MM.1S (cell line): ENCODE measurements around the gene CARD11.

Source experiments
- DNase-seq: peaks from one replicate; pipeline ENCODE4 v3.0.0-alpha.2; 2015
- H2AFZ ChIP-seq: fragments of 300-600 bp; sonication (generic); 2 replicates; pipeline ENCODE4 v1.6.0; 2016; ENCODE audit warnings: antibody characterized with exemption, low read length
- H3F3A ChIP-seq: fragments of 300-600 bp; sonication (generic); 2 replicates; pipeline ENCODE4 v1.6.1; 2016; ENCODE audit warnings: mild to moderate bottlenecking, antibody characterized with exemption, low read length, moderate library complexity, mixed read lengths; ENCODE audit not compliant: insufficient read depth
- H3K27ac ChIP-seq: fragments of 300-600 bp; sonication (generic); 2 replicates; pipeline ENCODE4 v1.5.1; 2016; ENCODE audit warnings: mild to moderate bottlenecking, low read length
- H3K27me3 ChIP-seq: fragments of 300-600 bp; sonication (generic); replicated peaks from 2 replicates; pipeline ENCODE4 v1.6.0; 2016; ENCODE audit warnings: low read length; ENCODE audit not compliant: insufficient read depth
- H3K36me3 ChIP-seq: fragments of 300-600 bp; sonication (generic); replicated peaks from 2 replicates; pipeline ENCODE4 v1.6.1; 2016; ENCODE audit warnings: mild to moderate bottlenecking, low read length, mixed read lengths; ENCODE audit not compliant: insufficient read depth
- H3K4me1 ChIP-seq: fragments of 300-600 bp; sonication (generic); 2 replicates; pipeline ENCODE4 v1.6.1; 2016; ENCODE audit warnings: low read length, mixed read lengths
- H3K4me2 ChIP-seq: fragments of 300-600 bp; sonication (generic); 2 replicates; pipeline ENCODE4 v1.6.0; 2016; ENCODE audit warnings: low read depth, low read length
- H3K4me3 ChIP-seq: fragments of 300-600 bp; sonication (generic); 2 replicates; pipeline ENCODE4 v1.5.1; 2016; ENCODE audit warnings: low read length, mixed read lengths
- H3K79me2 ChIP-seq: fragments of 300-600 bp; sonication (generic); 2 replicates; pipeline ENCODE4 v1.6.1; 2016; ENCODE audit warnings: mixed run types, low read length, mixed read lengths
- H3K9ac ChIP-seq: fragments of 300-600 bp; sonication (generic); 2 replicates; pipeline ENCODE4 v1.6.1; 2016; ENCODE audit warnings: low read length, mixed read lengths
- H3K9me2 ChIP-seq: fragments of 300-600 bp; sonication (generic); replicated peaks from 2 replicates; pipeline ENCODE4 v1.6.1; 2016; ENCODE audit warnings: mild to moderate bottlenecking, low read length, mixed read lengths; ENCODE audit not compliant: insufficient read depth
- H3K9me3 ChIP-seq: fragments of 300-600 bp; sonication (generic); replicated peaks from 2 replicates; pipeline ENCODE4 v1.6.1; 2016; ENCODE audit warnings: mild to moderate bottlenecking, low read length, mixed read lengths; ENCODE audit not compliant: insufficient read depth
- H4K20me1 ChIP-seq: fragments of 300-600 bp; sonication (generic); 2 replicates; pipeline ENCODE4 v1.6.1; 2016; ENCODE audit warnings: mild to moderate bottlenecking, low read length, moderate library complexity, mixed read lengths; ENCODE audit not compliant: insufficient read depth
- EZH2 ChIP-seq: fragments of 300-600 bp; sonication (generic); optimal IDR thresholded peaks from 2 replicates; pipeline ENCODE3; 2017; ENCODE audit warnings: low read depth, mild to moderate bottlenecking, antibody characterized with exemption, low read length, mixed read lengths
- EZH2phosphoT487 ChIP-seq: fragments of 300-600 bp; sonication (generic); IDR thresholded peaks from 2 replicates; pipeline ENCODE4 v1.6.1; 2018; ENCODE audit warnings: antibody characterized with exemption, low read length
- TF ChIP-seq, protein P1 (sequence below): fragments of 300-600 bp; sonication (generic); IDR thresholded peaks from 2 replicates; pipeline ENCODE4 v1.5.1; 2016; ENCODE audit warnings: antibody characterized with exemption, low read length, mixed read lengths

The CARD11 gene

DNA sequence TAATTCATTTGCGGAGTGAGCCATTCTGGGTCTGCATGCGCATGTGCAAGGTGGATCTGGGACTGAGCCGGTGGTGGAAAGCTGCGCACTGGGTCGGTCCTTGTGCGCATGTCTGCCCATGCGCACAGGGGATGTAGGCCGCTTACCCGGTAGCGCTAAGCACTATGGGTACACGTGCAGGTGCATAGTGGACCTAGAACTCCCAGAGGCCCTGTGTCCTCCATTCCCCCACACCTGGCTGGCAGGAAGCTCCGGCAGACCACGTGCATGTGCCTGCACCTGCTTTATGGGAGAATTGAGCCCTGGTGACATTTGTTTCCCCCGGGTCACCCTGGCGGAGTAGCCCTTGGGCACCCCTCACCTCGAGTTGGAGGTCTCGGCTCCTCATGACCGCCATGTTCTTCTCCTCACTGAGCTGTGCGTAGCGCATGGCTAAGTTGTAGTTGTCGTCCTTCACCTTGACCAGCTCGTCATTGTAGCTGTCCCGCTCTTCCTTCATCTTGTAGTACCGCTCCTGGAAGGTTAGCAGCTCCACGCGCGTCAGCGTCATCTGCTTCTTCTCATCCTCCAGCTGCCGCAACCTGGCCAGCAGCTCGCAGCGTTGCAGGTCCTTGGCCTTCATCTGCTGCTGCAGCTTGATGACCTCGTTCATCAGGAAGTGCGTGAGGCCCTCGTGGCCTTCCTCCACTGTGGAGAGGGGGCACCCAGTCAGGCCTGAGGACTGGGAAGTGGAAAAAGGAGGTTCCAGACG is 99.6 kb downstream of the CARD11 start:
- H3K36me3 ChIP-seq: peaks cover 3% of the 10 kb centered on the region; the same call in 1 of the 2 replicates
- no peaks in the 10 kb centered on the region for H4K20me1 ChIP-seq
- H3K9ac ChIP-seq: no peak overlapping the region
- H3K9me2 ChIP-seq: no peaks in the 10 kb centered on the region
- H3K4me1 ChIP-seq: no peaks in the 10 kb centered on the region
- no peaks in the 10 kb centered on the region for H3K27me3 ChIP-seq
- TF ChIP-seq, protein P1, sequence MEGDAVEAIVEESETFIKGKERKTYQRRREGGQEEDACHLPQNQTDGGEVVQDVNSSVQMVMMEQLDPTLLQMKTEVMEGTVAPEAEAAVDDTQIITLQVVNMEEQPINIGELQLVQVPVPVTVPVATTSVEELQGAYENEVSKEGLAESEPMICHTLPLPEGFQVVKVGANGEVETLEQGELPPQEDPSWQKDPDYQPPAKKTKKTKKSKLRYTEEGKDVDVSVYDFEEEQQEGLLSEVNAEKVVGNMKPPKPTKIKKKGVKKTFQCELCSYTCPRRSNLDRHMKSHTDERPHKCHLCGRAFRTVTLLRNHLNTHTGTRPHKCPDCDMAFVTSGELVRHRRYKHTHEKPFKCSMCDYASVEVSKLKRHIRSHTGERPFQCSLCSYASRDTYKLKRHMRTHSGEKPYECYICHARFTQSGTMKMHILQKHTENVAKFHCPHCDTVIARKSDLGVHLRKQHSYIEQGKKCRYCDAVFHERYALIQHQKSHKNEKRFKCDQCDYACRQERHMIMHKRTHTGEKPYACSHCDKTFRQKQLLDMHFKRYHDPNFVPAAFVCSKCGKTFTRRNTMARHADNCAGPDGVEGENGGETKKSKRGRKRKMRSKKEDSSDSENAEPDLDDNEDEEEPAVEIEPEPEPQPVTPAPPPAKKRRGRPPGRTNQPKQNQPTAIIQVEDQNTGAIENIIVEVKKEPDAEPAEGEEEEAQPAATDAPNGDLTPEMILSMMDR: no peak
- TF ChIP-seq EZH2: no peak
- TF ChIP-seq EZH2phosphoT487: no peak
- no peaks in the 10 kb centered on the region for H3K79me2 ChIP-seq
- DNase-seq: no peak
- H3K27ac ChIP-seq: no peak overlapping the region
- no peak overlapping the region for H2AFZ ChIP-seq
- H3K9me3 ChIP-seq: no peaks in the 10 kb centered on the region
- no peaks in the 10 kb centered on the region for H3F3A ChIP-seq
- H3K4me2 ChIP-seq: no peak overlapping the region
- H3K4me3 ChIP-seq: no peak overlapping the region

- Histone ChIP-seq H3K4me1 (no peaks in the 10 kb centered on the region), H3K36me3 (peaks cover 3% of the 10 kb centered on the region; the same call in 1 of the 2 replicates), H3K27ac (no peak overlapping the region), H3K79me2 (no peaks in the 10 kb centered on the region), H3K27me3 (no peaks in the 10 kb centered on the region), H3K4me3 (no peak overlapping the region), H3K9ac (no peak overlapping the region), H3K4me2 (no peak overlapping the region), H3K9me2 (no peaks in the 10 kb centered on the region), H2AFZ (no peak overlapping the region), H3K9me3 (no peaks in the 10 kb centered on the region), H3F3A (no peaks in the 10 kb centered on the region), H4K20me1 (no peaks in the 10 kb centered on the region)
- TF ChIP-seq, protein P1: no peak
- TF ChIP-seq EZH2phosphoT487 (no peak), EZH2 (no peak)
- no peak for DNase-seq
Measured at GRCh38 chr7:2941216-2941859, 102.3 kb downstream of the CARD11 start.

DNA sequence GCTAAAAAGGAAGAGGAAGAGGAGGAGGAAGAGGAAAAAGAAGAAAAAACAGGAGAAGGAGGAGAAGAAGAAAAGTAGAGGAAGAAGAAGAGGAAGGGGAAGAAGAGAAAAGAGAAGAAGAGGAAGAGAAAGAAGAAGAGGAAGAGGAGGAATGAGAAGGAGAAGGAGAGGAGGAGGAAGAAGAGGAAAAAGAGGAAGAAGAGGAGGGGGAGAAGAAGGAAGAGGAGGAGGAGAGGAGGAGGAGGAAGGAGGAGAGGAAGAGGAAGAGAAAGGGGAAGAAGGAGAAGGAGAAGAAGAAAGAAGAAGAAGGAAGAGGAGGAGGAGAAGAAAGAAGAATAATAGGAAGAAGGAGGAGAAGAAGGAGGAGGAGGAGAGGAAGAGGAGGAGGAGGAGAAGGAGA is 103.2 kb downstream of the CARD11 start:
- no peaks in the 10 kb centered on the region for H3K9me2 ChIP-seq

More for the DNA sequence above, 103.2 kb downstream of the CARD11 start:
- no peaks in the 10 kb centered on the region for H4K20me1 ChIP-seq
- no peak overlapping the region for H2AFZ ChIP-seq
- no peaks in the 10 kb centered on the region for H3K27me3 ChIP-seq
- no peak for DNase-seq
- no peak overlapping the region for H3K4me2 ChIP-seq
- no peaks in the 10 kb centered on the region for H3K79me2 ChIP-seq
- H3K36me3 ChIP-seq: peaks cover 3% of the 10 kb centered on the region; the same call in 1 of the 2 replicates
- no peaks in the 10 kb centered on the region for H3K9me3 ChIP-seq
- TF ChIP-seq EZH2phosphoT487: no peak
- H3K4me3 ChIP-seq: no peak overlapping the region
- H3K9ac ChIP-seq: no peak overlapping the region
- H3K27ac ChIP-seq: no peak overlapping the region
- H3K4me1 ChIP-seq: no peaks in the 10 kb centered on the region
- H3F3A ChIP-seq: no peaks in the 10 kb centered on the region
